GM12878 (cell line): ENCODE data around the gene ALCAM. TPM values are rescaled to one million over a fixed set of nuclear protein-coding genes. Genes with fewer than 3 reads are reported as not detected.
A peak's percentile ranks its signal among the peaks of the same experiment; 100 is the strongest.

Experiments used
- BCL3 ChIP-seq: IDR thresholded peaks from 2 replicates; pipeline ENCODE4 v1.6.1; 2011; ENCODE audit warnings: borderline replicate concordance, low read depth, mild to moderate bottlenecking, moderate library complexity, low read length; ENCODE audit not compliant: insufficient read depth, poor library complexity, severe bottlenecking
- CHD4 ChIP-seq: fragments of 200-600 bp; sonication (generic); IDR thresholded peaks from 2 replicates; pipeline ENCODE4 v1.6.1; 2016; ENCODE audit warnings: mild to moderate bottlenecking
- GATAD2B ChIP-seq: fragments of 450-650 bp; conservative IDR thresholded peaks from 2 replicates; pipeline ENCODE4 v1.6.1; 2017; ENCODE audit warnings: low read depth, mild to moderate bottlenecking, moderate library complexity
- HDAC6 ChIP-seq: fragments of 200-600 bp; sonication (generic); IDR thresholded peaks from one replicate; pipeline ENCODE4 v1.8.0; 2017; ENCODE audit warnings: antibody characterized with exemption; ENCODE audit not compliant: unreplicated experiment
- IRF4 ChIP-seq: IDR thresholded peaks from 2 replicates; pipeline ENCODE4 v1.6.1; 2011; ENCODE audit warnings: low read depth, low read length
- KLF5 ChIP-seq: fragments of 450-650 bp; IDR thresholded peaks from 2 replicates; pipeline ENCODE4 v1.6.1; 2014; ENCODE audit warnings: mild to moderate bottlenecking; ENCODE audit not compliant: partially characterized antibody
- MLLT1 ChIP-seq: fragments of 450-650 bp; IDR thresholded peaks from 2 replicates; pipeline ENCODE4 v1.6.1; 2016; ENCODE audit warnings: mild to moderate bottlenecking
- NFIC ChIP-seq: IDR thresholded peaks from 2 replicates; pipeline ENCODE4 v1.6.1; 2012; ENCODE audit warnings: low read depth, mild to moderate bottlenecking, inconsistent platforms, low read length, moderate library complexity
- NFYB ChIP-seq: IDR thresholded peaks from 2 replicates; pipeline ENCODE4 v1.6.1; 2011; ENCODE audit warnings: low read depth, mild to moderate bottlenecking, low read length, improper control_type of control experiment, moderate library complexity; ENCODE audit not compliant: insufficient read depth
- POU2F2 ChIP-seq: IDR thresholded peaks from 3 replicates; pipeline ENCODE4 v1.6.1; 2011; ENCODE audit warnings: low read depth, mild to moderate bottlenecking, low read length, borderline replicate concordance
- RCOR1 ChIP-seq: conservative IDR thresholded peaks from 2 replicates; pipeline ENCODE4 v1.6.1; 2012; ENCODE audit warnings: low read depth, low read length, improper control_type of control experiment
- RELA ChIP-seq: fragments of 450-650 bp; IDR thresholded peaks from 2 replicates; pipeline ENCODE4 v1.8.0; 2014; ENCODE audit warnings: borderline replicate concordance; ENCODE audit not compliant: partially characterized antibody
- RFX5 ChIP-seq: IDR thresholded peaks from 2 replicates; pipeline ENCODE4 v1.6.1; 2011; ENCODE audit warnings: low read depth, low read length, improper control_type of control experiment
- TBL1XR1 ChIP-seq: IDR thresholded peaks from 2 replicates; pipeline ENCODE4 v1.6.1; 2012; ENCODE audit warnings: low read depth, low read length, improper control_type of control experiment
- TCF12 ChIP-seq: IDR thresholded peaks from 2 replicates; pipeline ENCODE4 v1.6.1; 2011; ENCODE audit warnings: low read depth, mild to moderate bottlenecking, low read length
- ZBED1 ChIP-seq: IDR thresholded peaks from 2 replicates; pipeline ENCODE4 v1.6.1; 2016; ENCODE audit warnings: borderline replicate concordance
- ZNF384 ChIP-seq: IDR thresholded peaks from 2 replicates; pipeline ENCODE4 v1.6.1; 2012; ENCODE audit warnings: low read depth, mild to moderate bottlenecking, low read length, improper control_type of control experiment, borderline replicate concordance
- ZNF687 ChIP-seq: fragments of 450-650 bp; IDR thresholded peaks from 2 replicates; pipeline ENCODE4 v1.6.1; 2017; ENCODE audit warnings: mild to moderate bottlenecking, moderate library complexity
- polyA plus RNA-seq, 11 experiments: library from polyadenylated mRNA; depleted of rRNA in 4 of 11; unstranded in 6 of 11; stranded (reverse) in 5 of 11; fragments of >200 nt; fragmentation: Nextera tagmentation in 4 of 11; fragmentation: Illumina TruSeq in 1 of 11; extraction: Ambion mirVana in 4 of 11; extraction: Trizol in 1 of 11; gene quantifications; 1 replicate in 1 of 11; 2 replicates in 10 of 11; pipeline versions ENCODE4 v1.2.1 to v1.2.3, GENCODE V29; 2011 to 2016; ENCODE audit warnings: inconsistent platforms in 2 of 11, missing spikeins in 2 of 11, low read depth in 1 of 11
- total RNA-seq, 4 experiments: library from RNA; depleted of rRNA in 3 of 4; stranded (reverse); fragments of >200 nt in 3 of 4; fragmentation: Illumina TruSeq in 1 of 4; extraction: Trizol in 1 of 4; gene quantifications; 2 replicates each; pipeline versions ENCODE4 v1.2.1 to v1.2.3, GENCODE V29; 2013 to 2021
- TF ChIP-seq, protein P1 (sequence below): IDR thresholded peaks from 2 replicates; pipeline ENCODE4 v1.6.1; 2012; ENCODE audit warnings: low read length, inconsistent platforms

ALCAM gene
- total and polyA plus RNA-seq, 10 of the 15 experiments (the other 5 are each of a cell fraction or from before 2014, with no cell fraction given) = 12.2 to 54.2 (median 32.6) TPM

GRCh38 chr3:105367406-105368213 lies 901 bp downstream of the ALCAM start (continued):
- TF ChIP-seq CHD4 = no peak
- TF ChIP-seq KLF5 = no peak
- no peak for TF ChIP-seq BCL3
- TF ChIP-seq ZNF687 = peak; percentile 34; the same call in 1 of the 2 replicates
- TF ChIP-seq GATAD2B = peak; percentile 39
- peak; percentile 97 for TF ChIP-seq TBL1XR1
- no peak for TF ChIP-seq ZNF384
- TF ChIP-seq ZBED1 = peak; percentile 97; the same call in 1 of the 2 replicates
- no peak for TF ChIP-seq RFX5
- TF ChIP-seq NFIC = no peak; the same call in none of the 2 replicates
- TF ChIP-seq RCOR1 = peak; percentile 84; the same call in 1 of the 2 replicates
- peak; percentile 74; the same call in 1 of the 3 replicates for TF ChIP-seq POU2F2
- TF ChIP-seq HDAC6 = no peak
- TF ChIP-seq, protein P1, sequence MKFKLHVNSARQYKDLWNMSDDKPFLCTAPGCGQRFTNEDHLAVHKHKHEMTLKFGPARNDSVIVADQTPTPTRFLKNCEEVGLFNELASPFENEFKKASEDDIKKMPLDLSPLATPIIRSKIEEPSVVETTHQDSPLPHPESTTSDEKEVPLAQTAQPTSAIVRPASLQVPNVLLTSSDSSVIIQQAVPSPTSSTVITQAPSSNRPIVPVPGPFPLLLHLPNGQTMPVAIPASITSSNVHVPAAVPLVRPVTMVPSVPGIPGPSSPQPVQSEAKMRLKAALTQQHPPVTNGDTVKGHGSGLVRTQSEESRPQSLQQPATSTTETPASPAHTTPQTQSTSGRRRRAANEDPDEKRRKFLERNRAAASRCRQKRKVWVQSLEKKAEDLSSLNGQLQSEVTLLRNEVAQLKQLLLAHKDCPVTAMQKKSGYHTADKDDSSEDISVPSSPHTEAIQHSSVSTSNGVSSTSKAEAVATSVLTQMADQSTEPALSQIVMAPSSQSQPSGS = peak; percentile 89; the same call in 1 of the 2 replicates
- no peak for TF ChIP-seq RELA
- TF ChIP-seq TCF12 = peak; percentile 57; the same call in 1 of the 2 replicates
- no peak for TF ChIP-seq NFYB
- TF ChIP-seq IRF4 = peak; percentile 83; the same call in 1 of the 2 replicates
- TF ChIP-seq MLLT1 = peak; percentile 67; the same call in 1 of the 2 replicates
